ENCODE results near the gene ABTB2. TPM values are rescaled to one million over a fixed set of nuclear protein-coding genes. Genes with fewer than 3 reads are reported as not detected.

The ABTB2 gene
- total RNA-seq, 6 experiments from 2014 or later: 6.0 to 14.9 (median 10.0) TPM

DNA sequence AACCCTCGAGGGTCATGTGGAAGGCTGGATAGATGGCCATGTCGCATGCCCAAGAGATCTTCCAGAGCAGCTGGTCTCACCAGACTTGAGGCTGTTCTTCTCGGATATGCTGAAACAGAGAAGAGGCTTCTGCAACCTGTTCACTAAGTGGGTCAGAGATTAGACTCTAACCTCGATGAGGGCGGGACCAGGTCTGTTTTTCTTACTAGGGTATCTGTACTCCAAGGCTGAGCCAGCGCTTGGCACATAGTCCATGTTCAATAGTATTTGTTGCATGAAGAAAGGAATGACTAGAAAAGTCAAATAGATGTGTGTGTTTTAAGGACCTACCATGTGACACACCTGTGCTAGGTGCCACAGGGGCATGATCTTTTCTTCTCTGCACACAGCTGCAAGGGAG lies 43.6 kb downstream of the ABTB2 start:
- Histone ChIP-seq H3K4me1 (peaks cover 0 to 67% (median 30%) of the 10 kb centered on the region in 4 donors), H3K36me3 (no peaks in the 10 kb centered on the region), H3K4me3 (no peak overlapping the region), H3K9me3 (no peaks in the 10 kb centered on the region), H3K27ac (peak overlapping the region in 1 of 3 donors; percentile 89), H3K27me3 (no peaks in the 10 kb centered on the region)
- WGBS (ENCODE audit: insufficient coverage, low coverage, low lambda C conversion rate, missing lambda C conversion rate): 44% methylated on average over 3 of the region's 6 CpGs
- no peak for ATAC-seq
- intact Hi-C loops (cut with DNase I): no loop called here
- DNase-seq: no peak
- TF ChIP-seq, protein P1, sequence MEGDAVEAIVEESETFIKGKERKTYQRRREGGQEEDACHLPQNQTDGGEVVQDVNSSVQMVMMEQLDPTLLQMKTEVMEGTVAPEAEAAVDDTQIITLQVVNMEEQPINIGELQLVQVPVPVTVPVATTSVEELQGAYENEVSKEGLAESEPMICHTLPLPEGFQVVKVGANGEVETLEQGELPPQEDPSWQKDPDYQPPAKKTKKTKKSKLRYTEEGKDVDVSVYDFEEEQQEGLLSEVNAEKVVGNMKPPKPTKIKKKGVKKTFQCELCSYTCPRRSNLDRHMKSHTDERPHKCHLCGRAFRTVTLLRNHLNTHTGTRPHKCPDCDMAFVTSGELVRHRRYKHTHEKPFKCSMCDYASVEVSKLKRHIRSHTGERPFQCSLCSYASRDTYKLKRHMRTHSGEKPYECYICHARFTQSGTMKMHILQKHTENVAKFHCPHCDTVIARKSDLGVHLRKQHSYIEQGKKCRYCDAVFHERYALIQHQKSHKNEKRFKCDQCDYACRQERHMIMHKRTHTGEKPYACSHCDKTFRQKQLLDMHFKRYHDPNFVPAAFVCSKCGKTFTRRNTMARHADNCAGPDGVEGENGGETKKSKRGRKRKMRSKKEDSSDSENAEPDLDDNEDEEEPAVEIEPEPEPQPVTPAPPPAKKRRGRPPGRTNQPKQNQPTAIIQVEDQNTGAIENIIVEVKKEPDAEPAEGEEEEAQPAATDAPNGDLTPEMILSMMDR (IDR thresholded peaks at IDR 0.05): no peak
- no peak for TF ChIP-seq POLR2A (IDR thresholded peaks at IDR 0.05)

DNA sequence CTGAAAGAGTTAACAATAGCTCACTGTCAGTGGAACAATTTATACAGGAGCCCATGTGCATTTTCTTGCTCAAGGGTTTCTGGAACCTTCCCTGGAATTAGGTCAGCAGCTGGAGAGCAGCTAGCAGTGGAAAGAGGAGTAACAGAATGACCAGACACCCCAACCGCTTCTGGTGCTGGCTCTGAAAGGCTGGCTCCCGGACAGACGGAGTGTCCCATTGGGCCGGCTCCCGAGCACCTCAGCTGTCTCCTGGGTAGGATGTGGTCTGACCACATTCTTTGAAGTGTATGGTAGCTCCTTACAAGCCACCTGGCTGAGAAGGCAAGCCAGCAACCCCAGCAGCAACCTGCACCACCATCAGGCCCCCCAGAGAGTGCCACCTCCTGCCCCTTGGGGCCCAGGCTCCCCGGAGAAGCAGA lies 44.7 kb downstream of the ABTB2 start:
- ATAC-seq (no peak), DNase-seq (peak in 1 of 3 donors; percentile 67)
- intact Hi-C loops (cut with DNase I): no loop called here
- Histone ChIP-seq H3K4me3 (no peak overlapping the region), H3K9me3 (no peaks in the 10 kb centered on the region), H3K27me3 (no peaks in the 10 kb centered on the region), H3K4me1 (peaks cover 0 to 63% (median 30%) of the 10 kb centered on the region in 4 donors), H3K36me3 (no peaks in the 10 kb centered on the region), H3K27ac (peak overlapping the region in 1 of 3 donors; percentile 49)
- TF ChIP-seq POLR2A (IDR thresholded peaks at IDR 0.05): no peak
- TF ChIP-seq, protein P1 (IDR thresholded peaks at IDR 0.05): no peak
- WGBS (ENCODE audit: insufficient coverage, low coverage, low lambda C conversion rate, missing lambda C conversion rate): 13% methylated on average over 5 of the region's 6 CpGs

DNA sequence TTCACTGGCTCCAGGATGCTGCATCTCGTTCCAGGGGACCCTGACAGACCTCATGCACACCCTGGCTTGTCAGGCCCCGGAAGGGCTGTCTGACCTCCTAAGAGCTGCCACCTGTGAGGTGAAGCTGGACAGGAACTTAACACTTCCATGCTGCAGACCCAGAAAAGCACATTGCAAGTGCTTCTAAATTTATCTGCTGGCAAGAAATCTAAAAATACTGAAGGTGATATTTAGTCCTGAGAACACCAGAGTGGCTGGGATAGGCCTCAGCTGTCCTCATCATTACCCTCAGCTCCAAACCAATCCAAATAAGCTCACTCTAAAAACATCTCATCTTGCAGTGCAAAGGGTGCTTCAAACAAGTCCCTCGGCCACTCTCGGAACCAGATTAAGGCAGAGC lies 46.7 kb downstream of the ABTB2 start:
- intact Hi-C loops (cut with DNase I): no loop called here
- peaks cover 0 to 45% (median 20%) of the 10 kb centered on the region in 4 donors for H3K4me1 ChIP-seq
- WGBS (ENCODE audit: insufficient coverage, low coverage, low lambda C conversion rate, missing lambda C conversion rate): 76% methylated on average over 4 of the region's 4 CpGs
- no peak overlapping the region for H3K4me3 ChIP-seq
- no peaks in the 10 kb centered on the region for H3K27me3 ChIP-seq
- ATAC-seq (no peak), DNase-seq (no peak)
- TF ChIP-seq, protein P1 (IDR thresholded peaks at IDR 0.05): no peak
- TF ChIP-seq POLR2A (IDR thresholded peaks at IDR 0.05): no peak
- peak overlapping the region in 1 of 3 donors; percentile 78 for H3K27ac ChIP-seq
- no peaks in the 10 kb centered on the region for H3K9me3 ChIP-seq
- no peaks in the 10 kb centered on the region for H3K36me3 ChIP-seq

DNA sequence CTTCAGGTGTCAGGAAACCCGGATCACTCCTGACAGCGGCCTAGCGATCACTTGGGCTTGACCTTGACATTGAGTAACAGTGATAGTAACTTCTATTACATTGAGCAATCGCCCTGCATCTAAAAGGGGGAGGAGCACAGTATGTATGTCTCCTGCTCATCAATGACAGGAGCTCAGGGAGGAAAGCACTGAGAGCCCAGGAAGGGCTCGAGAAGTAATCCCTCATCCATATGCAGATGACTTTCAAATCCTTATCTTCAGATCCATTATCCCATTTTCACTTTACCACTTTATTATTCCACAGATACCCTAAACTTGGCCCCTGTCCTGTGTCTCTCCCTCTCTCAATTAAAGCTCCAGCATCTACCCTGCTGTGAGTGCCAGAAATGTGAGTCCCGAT lies 47.8 kb downstream of the ABTB2 start:
- intact Hi-C loops (cut with DNase I): no loop called here
- ATAC-seq (peak; percentile 68 to 82 (median 72)), DNase-seq (peak in 1 of 3 donors; percentile 59)
- Histone ChIP-seq H3K36me3 (no peaks in the 10 kb centered on the region), H3K27ac (peak overlapping the region; percentile 21 to 78 (median 60)), H3K27me3 (no peaks in the 10 kb centered on the region), H3K9me3 (no peaks in the 10 kb centered on the region), H3K4me3 (peak overlapping the region in 1 of 3 donors; percentile 17), H3K4me1 (peaks cover 0 to 34% (median 16%) of the 10 kb centered on the region in 4 donors)
- 23% methylated on average over 6 of the region's 6 CpGs for whole genome bisulfite sequencing (ENCODE audit: insufficient coverage, low coverage, low lambda C conversion rate, missing lambda C conversion rate)
- no peak for TF ChIP-seq POLR2A (IDR thresholded peaks at IDR 0.05)
- TF ChIP-seq, protein P1 (IDR thresholded peaks at IDR 0.05): no peak

All from right lobe of liver (tissue), 6 donors.